Activated CD4-positive, CD25-positive, alpha-beta regulatory T cell treated with anti-CD3 and anti-CD28 coated beads, Interleukin-2, amount 50 U/mL, for 24 hours (primary cell): ENCODE results near the gene CSF2.

ENCODE experiments used
- ATAC-seq, 2 donors: fragments of 150-1000 bp; cut with Tn5 transposase; one replicate each; pipeline ENCODE4 v1.10.0; 2021; ENCODE audit warnings: mild to moderate bottlenecking in 1 of 2, moderate library complexity in 1 of 2

The CSF2 gene

DNA sequence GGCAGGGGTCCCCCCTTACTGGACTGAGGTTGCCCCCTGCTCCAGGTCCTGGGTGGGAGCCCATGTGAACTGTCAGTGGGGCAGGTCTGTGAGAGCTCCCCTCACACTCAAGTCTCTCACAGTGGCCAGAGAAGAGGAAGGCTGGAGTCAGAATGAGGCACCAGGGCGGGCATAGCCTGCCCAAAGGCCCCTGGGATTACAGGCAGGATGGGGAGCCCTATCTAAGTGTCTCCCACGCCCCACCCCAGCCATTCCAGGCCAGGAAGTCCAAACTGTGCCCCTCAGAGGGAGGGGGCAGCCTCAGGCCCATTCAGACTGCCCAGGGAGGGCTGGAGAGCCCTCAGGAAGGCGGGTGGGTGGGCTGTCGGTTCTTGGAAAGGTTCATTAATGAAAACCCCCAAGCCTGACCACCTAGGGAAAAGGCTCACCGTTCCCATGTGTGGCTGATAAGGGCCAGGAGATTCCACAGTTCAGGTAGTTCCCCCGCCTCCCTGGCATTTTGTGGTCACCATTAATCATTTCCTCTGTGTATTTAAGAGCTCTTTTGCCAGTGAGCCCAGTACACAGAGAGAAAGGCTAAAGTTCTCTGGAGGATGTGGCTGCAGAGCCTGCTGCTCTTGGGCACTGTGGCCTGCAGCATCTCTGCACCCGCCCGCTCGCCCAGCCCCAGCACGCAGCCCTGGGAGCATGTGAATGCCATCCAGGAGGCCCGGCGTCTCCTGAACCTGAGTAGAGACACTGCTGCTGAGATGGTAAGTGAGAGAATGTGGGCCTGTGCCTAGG is at the start of gene CSF2:
CSF2 (plus strand) TSS at position 559 of the 783 bp plus-strand sequence; CDS start at position 594, 35 bp downstream.
- no peak for ATAC-seq

GRCh38 chr5:132024117-132024435 is 49.5 kb upstream of the CSF2 start:
- no peak for ATAC-seq

GRCh38 chr5:132024789-132025402 is 48.7 kb upstream of the CSF2 start:
- ATAC-seq, result no peak

DNA sequence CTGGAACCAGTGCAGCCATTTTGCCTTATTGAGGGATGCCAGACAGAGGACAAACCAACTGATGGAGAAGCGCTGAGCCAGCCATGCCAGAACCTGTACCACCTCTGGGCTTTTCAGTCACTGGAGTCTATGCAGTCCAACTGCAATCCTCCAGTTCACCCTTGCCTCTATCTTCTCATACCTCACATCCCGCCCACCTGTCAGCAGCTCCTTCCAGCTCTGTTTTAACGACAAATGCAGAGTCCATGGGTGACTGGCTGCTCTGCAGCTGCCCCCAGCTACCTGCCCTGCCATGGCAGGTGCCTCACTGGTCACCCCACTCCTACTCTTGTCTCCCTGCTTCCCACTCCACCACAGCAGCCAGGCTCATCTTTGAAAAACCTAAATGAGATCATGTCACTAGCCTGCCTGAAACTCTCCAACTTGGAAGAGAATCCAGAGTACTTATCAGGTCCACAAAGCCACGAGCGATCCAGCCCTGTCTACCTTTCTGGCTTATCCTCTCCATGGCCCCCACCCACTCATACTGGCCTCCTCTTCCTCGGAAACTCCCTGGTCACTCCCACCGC is 48.1 kb upstream of the CSF2 start:
- no peak for ATAC-seq

DNA sequence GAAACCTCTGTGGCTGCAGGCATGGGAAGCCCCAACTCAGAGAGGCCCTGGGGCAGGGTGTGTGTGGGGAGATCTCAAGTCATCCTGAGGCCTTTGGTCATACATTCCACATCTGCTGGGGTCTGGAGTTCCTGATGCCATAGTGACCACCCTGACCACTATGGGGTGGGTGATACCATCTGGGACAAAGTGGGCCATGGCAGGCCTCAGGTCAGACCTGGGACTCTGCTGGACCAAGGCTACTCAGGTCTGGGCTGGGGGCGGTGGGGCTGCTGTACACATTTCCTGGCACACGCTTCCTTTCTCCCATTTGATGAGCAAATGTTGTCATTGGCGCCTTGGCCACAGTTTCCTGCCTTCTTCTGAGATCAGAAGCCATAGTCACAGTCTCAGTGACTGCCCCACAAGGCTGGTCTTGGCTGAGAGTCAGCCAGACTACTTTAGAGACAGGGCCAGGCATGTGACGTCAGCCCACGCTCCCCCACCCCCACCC is 47.0 kb upstream of the CSF2 start:
- ATAC-seq, result no peak

GRCh38 chr5:132027027-132027426 is 46.6 kb upstream of the CSF2 start:
- no peak for ATAC-seq

DNA sequence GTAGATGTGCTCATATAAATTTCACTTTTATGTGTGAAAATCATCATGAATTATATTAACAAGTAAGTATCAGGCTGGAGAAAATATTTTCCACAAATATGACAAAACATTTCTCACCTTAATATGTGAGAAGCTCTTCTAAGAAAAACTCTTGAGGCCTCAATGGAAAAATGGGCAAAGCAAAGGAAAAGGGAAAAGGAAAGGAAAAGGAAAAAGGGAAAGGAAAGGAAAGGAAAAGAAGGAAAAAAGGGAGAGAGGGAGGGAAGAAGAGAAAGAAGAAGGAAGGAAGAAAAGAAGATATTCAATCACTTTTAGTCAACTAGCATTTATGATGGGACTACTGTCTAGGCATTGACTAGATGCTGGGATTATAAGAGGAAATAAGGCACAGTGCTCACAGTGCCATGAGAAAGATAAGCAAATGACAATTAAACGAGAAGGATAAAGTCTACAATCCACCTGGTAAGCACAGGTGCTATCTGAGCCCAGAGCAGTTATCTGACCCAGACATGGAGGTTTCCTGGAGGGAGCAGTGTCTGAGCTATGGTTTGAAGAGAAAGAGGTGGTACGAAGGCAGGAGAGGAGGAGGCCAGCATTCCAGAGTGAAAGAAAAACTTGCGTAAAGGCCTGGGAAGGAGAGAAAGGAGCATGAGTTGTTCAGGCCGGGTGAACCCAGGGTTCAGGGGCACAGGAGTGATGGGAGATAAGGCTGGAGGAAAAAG is 43.8 kb upstream of the CSF2 start:
- ATAC-seq, result no peak

DNA sequence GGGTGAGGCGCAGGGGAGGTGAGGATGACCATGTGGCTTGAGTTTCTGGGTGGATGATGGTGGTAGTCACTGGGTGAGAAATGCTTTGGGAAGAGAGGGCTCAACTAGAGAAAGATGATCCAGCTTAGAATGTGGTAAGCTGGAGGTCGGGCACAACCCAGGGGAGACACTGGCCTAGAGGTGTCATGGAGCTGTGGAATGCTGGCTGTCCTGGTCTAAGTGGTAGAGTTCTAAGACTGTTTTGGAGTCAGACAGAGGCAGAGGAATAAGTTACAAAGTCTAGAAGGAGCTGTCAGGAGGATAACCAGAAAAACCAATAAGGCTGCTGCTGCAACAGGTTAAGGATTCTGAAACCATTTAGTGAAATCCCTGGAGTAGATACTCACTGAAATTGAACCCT is 43.0 kb upstream of the CSF2 start:
- ATAC-seq, result no peak

GRCh38 chr5:132032196-132032595 is 41.4 kb upstream of the CSF2 start:
- ATAC-seq, result no peak

- ATAC-seq, result no peak
These were observed 40.5 kb upstream of the CSF2 start for GRCh38 chr5:132033122-132033521.

- ATAC-seq, result no peak
These were observed 36.2 kb upstream of the CSF2 start for GRCh38 chr5:132037353-132037752.

GRCh38 chr5:132044207-132044606 is 29.4 kb upstream of the CSF2 start:
- no peak for ATAC-seq

GRCh38 chr5:132046880-132047299 is 26.7 kb upstream of the CSF2 start:
- no peak for ATAC-seq

- ATAC-seq, result no peak
These were observed 24.5 kb upstream of the CSF2 start for GRCh38 chr5:132049093-132049492.

- ATAC-seq, result no peak
These were observed 24.0 kb upstream of the CSF2 start for GRCh38 chr5:132049559-132049958.

DNA sequence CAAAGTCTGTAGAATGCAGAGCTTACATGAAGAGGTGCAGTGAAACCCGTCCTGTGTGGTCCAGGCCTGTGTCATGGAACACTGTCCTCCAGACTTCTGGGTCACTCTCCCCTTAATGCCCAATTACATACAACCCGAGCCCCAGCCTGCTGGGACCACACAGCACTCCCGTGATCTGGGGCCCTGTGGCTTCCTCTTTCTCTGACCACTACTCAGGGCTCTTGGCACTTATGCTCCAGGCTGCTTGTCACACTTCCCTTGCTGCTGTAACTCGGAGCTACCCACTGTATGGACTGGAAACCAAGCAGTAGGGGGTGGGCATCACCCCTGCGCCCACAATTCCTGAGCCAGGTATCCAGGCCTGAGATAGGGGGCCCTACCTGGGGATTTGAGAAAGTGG is 23.5 kb upstream of the CSF2 start:
- ATAC-seq, result no peak

DNA sequence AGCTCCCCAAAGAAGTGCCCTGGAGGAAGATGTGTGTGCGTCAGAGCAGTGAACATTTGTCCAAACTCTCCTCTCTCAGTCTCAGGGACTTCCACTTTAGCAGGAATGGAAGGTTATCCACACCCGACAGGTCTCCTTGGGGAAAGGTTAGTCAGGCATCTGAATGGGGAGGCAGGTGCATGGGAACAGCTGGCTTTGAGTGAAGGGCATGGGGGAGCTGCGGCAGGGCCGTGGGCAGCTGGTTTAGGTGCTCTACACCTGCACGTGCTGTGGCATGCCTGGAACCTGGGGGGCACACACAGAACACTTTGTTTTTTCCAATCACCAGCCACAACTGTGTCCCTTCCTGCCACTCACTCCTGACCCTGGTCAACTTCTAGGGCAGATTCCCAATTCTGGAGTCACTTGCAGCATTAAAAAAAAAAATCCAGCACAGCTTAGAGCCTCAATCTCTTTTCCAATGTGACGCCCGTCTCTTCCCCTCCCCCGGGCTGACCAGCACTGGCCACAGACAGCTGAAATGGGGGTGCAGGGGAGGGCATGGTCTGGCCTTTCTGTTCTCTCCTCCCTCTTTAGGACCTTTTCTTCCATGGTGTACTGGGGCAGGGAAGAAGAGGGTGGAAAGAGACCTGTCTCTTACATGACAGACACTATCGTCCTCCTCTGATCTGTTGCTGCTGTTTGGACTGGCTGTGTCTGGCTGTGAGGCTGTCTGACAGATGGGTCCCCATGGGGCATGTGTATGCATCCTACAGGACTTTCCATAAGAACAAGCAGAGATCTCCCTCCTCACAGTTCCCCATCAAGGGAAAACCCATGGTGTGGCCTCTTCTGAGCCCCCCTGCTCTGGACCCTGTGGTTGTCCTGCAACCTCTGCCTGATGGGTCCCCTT is 22.7 kb upstream of the CSF2 start:
- ATAC-seq, result no peak

DNA sequence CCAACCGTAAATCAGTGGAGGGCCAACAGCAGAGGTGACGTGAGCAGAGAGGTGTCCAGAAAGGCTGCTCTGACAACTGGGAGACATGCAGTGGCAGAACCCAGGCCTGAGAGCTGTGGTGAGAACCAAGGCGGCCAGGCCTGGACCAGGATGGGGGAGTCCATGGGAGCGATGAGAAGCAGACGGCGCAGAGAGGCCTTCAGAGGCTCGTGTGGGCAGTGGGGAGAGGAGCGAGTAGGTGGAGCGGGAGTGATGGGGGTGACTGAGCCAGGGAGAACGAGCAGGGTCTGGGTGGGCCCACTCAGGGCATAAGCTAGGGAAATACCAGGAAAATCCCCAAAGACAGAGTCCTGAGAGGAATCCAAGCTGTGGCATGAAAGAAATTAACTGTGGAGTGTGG is 21.1 kb upstream of the CSF2 start:
- no peak for ATAC-seq

DNA sequence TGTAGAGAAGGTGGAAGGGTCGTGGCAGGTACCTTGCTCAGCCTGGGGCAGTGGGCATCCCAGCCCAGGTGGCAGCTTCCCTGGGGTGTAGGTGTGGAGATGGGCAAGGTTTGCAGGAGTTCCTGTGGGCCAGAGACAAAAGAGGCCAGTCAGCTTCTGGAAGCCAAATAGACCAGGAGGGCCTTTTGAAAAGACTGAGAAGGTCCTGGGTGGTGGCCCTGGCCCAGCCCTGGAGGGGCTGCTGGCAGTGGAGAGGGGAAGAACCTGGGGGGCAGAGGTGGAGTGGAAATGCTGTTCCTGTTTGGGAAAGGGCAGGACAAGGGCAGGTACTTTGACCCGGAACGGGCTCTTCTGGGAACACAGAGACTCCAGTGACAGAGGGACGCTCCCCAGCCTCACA is 20.1 kb upstream of the CSF2 start:
- ATAC-seq, result no peak

GRCh38 chr5:132054031-132054696 is 19.4 kb upstream of the CSF2 start:
- no peak for ATAC-seq

- ATAC-seq, result no peak
These were observed 18.7 kb upstream of the CSF2 start for GRCh38 chr5:132054697-132055440.
